ENCODE results near the gene GPR21. TPM values are rescaled to one million over a fixed set of nuclear protein-coding genes. Genes with fewer than 3 reads are reported as not detected.
A peak's percentile ranks its signal among the peaks of the same experiment; 100 is the strongest.

GPR21 gene
- total and polyA plus RNA-seq, 2 of the 13 experiments (the other 11 are each of a cell fraction or from before 2014, with no cell fraction given): 0.29 to 0.32 TPM

- intact Hi-C loops (cut with micrococcal nuclease; ENCODE audit: unreplicated experiment) (loop anchor here (5.0 kb wide), 1 partner anchor 76 kb away; the partner anchor contains the start of gene ZBTB6), in situ Hi-C loops (cut with HindIII; ENCODE audit: extremely low pct_ligation_motif_present, low pct_unique_long_range_greater_than_20kb) (no loop called here)
- TF ChIP-seq JARID2 (CRISPR knock-in tag; IDR thresholded peaks at IDR 0.05; ENCODE audit: insufficient replicate concordance): no peak
- TF ChIP-seq AKAP8 (CRISPR knock-in tag; IDR thresholded peaks at IDR 0.05): no peak
- no peak for TF ChIP-seq ZNF768 (CRISPR knock-in tag; IDR thresholded peaks at IDR 0.05)
- no peak for TF ChIP-seq RARG (CRISPR knock-in tag; IDR thresholded peaks at IDR 0.05; ENCODE audit: low read depth)
- TF ChIP-seq ZNF180 (CRISPR knock-in tag; IDR thresholded peaks at IDR 0.05; ENCODE audit: borderline replicate concordance, low read depth): no peak
- TF ChIP-seq GATAD2A (CRISPR knock-in tag; IDR thresholded peaks at IDR 0.05): no peak
- TF ChIP-seq ZNF274 (CRISPR knock-in tag; IDR thresholded peaks at IDR 0.05): no peak
- Histone ChIP-seq H2AFZ (ENCODE audit: low read length) (no peak overlapping the region), H3K27me3 (ENCODE audit: control insufficient read depth in 1 of 2, insufficient read depth in 2 of 2, low read length in 2 of 2) (no peaks in the 10 kb centered on the region), H3K9ac (ENCODE audit: insufficient read depth, low read depth, low read length) (no peak overlapping the region), H3K79me2 (ENCODE audit: insufficient read depth, low read length) (no peaks in the 10 kb centered on the region), H3K27ac (ENCODE audit: extremely low read length, insufficient read depth, low read length) (no peak overlapping the region), H4K20me1 (ENCODE audit: insufficient read depth, low read length) (no peaks in the 10 kb centered on the region), H3K4me1 (ENCODE audit: insufficient read depth, low read length) (no peaks in the 10 kb centered on the region), H3K4me2 (ENCODE audit: low read depth, low read length) (no peak overlapping the region), H3K4me3 (replicated peaks in 1 of 3; ENCODE audit: insufficient read depth in 1 of 3, low read depth in 2 of 3, low read length in 3 of 3) (no peak overlapping the region), H3K36me3 (replicated peaks in 1 of 2; ENCODE audit: control insufficient read depth in 1 of 2, insufficient read depth in 2 of 2, low read length in 2 of 2) (peaks cover 10 to 43% of the 10 kb centered on the region in 2 experiments), H3K9me3 (ENCODE audit: low read length) (no peaks in the 10 kb centered on the region)
- ChIA-PET CTCF (ENCODE audit: low intra/inter-chr PET ratio, low total read pairs) (no interaction called here), POLR2A (interaction anchor here (0.7 kb wide), 1 partner anchor 48 kb away, joined by 3 read pairs; no protein-coding TSS in a partner anchor)
- no peak for ATAC-seq
- DNase-seq (ENCODE audit: low spot score): no peak
- no peak for FAIRE-seq
- 90% methylated on average over 2 of the region's 2 CpGs for WGBS (ENCODE audit: low lambda C conversion rate)
- BruUV-seq (replicated peaks): no TSS peak
Observed at GRCh38 chr9:122988141-122988540, 45.3 kb upstream of the GPR21 start.

- Histone ChIP-seq H3K9ac (ENCODE audit: insufficient read depth, low read depth, low read length) (no peak overlapping the region), H4K20me1 (ENCODE audit: insufficient read depth, low read length) (no peaks in the 10 kb centered on the region), H3K27me3 (ENCODE audit: control insufficient read depth in 1 of 2, insufficient read depth in 2 of 2, low read length in 2 of 2) (no peaks in the 10 kb centered on the region), H2AFZ (ENCODE audit: low read length) (no peak overlapping the region), H3K79me2 (ENCODE audit: insufficient read depth, low read length) (no peaks in the 10 kb centered on the region), H3K9me3 (ENCODE audit: low read length) (no peaks in the 10 kb centered on the region), H3K36me3 (replicated peaks in 1 of 2; ENCODE audit: control insufficient read depth in 1 of 2, insufficient read depth in 2 of 2, low read length in 2 of 2) (peaks cover 10 to 49% of the 10 kb centered on the region in 2 experiments), H3K4me2 (ENCODE audit: low read depth, low read length) (no peak overlapping the region), H3K4me1 (ENCODE audit: insufficient read depth, low read length) (no peaks in the 10 kb centered on the region), H3K27ac (ENCODE audit: extremely low read length, insufficient read depth, low read length) (no peak overlapping the region), H3K4me3 (replicated peaks in 1 of 3; ENCODE audit: insufficient read depth in 1 of 3, low read depth in 2 of 3, low read length in 3 of 3) (no peak overlapping the region)
- FAIRE-seq (no peak), ATAC-seq (no peak), DNase-seq (ENCODE audit: low spot score) (no peak)
- intact Hi-C loops (cut with micrococcal nuclease; ENCODE audit: unreplicated experiment) (loop anchor here (5.0 kb wide), 1 partner anchor 77 kb away; the partner anchor contains the start of gene ZBTB6), in situ Hi-C loops (cut with HindIII; ENCODE audit: extremely low pct_ligation_motif_present, low pct_unique_long_range_greater_than_20kb) (no loop called here)
- POLR2A ChIA-PET: interaction anchor here (0.7 kb wide), 1 partner anchor 49 kb away, joined by 3 read pairs; no protein-coding TSS in a partner anchor
- no TSS peak for BruUV-seq (replicated peaks)
- TF ChIP-seq CEBPB (IDR thresholded peaks at IDR 0.05; ENCODE audit: borderline replicate concordance, low read depth, low read length) (peak; percentile 32; the same call in 1 of the 2 replicates), PAF1 (CRISPR knock-in tag; IDR thresholded peaks at IDR 0.05) (no peak)
- 96% methylated on average over 8 of the region's 8 CpGs for WGBS (ENCODE audit: low lambda C conversion rate)
- CTCF ChIA-PET (ENCODE audit: low intra/inter-chr PET ratio, low total read pairs): no interaction called here
Observed at GRCh38 chr9:122988920-122989621, 44.4 kb upstream of the GPR21 start.
